ENCODE measurements around the gene FKBP2.
A peak's percentile ranks its signal among the peaks of the same experiment; 100 is the strongest.

FKBP2 gene

GRCh38 chr11:64267207-64267945 lies 26.5 kb downstream of the FKBP2 start:
- TF ChIP-seq CTCF (IDR thresholded peaks at IDR 0.05; ENCODE audit: low read depth, low read length, missing control alignments), result no peak
- no peak for DNase-seq (ENCODE audit: extremely low read depth, low read depth)
- H3K4me3 ChIP-seq (replicated peaks; ENCODE audit: low read depth, low read length), result no peak overlapping the region

- no peak for DNase-seq (ENCODE audit: extremely low read depth, low read depth)
Observed at GRCh38 chr11:64268025-64268892, 27.4 kb downstream of the FKBP2 start.

GRCh38 chr11:64268893-64269539 lies 28.1 kb downstream of the FKBP2 start:
- peak overlapping the region; percentile 69 for H3K4me3 ChIP-seq (replicated peaks; ENCODE audit: low read depth, low read length)
- no peak for DNase-seq (ENCODE audit: extremely low read depth, low read depth)
- TF ChIP-seq CTCF (IDR thresholded peaks at IDR 0.05; ENCODE audit: low read depth, low read length, missing control alignments), result no peak

More at GRCh38 chr11:64268025-64268892, 27.4 kb downstream of the FKBP2 start:
- peak overlapping the region; percentile 69 for H3K4me3 ChIP-seq (replicated peaks; ENCODE audit: low read depth, low read length)
- no peak for TF ChIP-seq CTCF (IDR thresholded peaks at IDR 0.05; ENCODE audit: low read depth, low read length, missing control alignments)

GRCh38 chr11:64269540-64270220 lies 28.8 kb downstream of the FKBP2 start:
- no peak for TF ChIP-seq CTCF (IDR thresholded peaks at IDR 0.05; ENCODE audit: low read depth, low read length, missing control alignments)
- H3K4me3 ChIP-seq (replicated peaks; ENCODE audit: low read depth, low read length), result peak overlapping the region; percentile 69
- DNase-seq (ENCODE audit: extremely low read depth, low read depth), result peak; percentile 100

- DNase-seq (ENCODE audit: extremely low read depth, low read depth), result no peak
- H3K4me3 ChIP-seq (replicated peaks; ENCODE audit: low read depth, low read length), result no peak overlapping the region
- TF ChIP-seq CTCF (IDR thresholded peaks at IDR 0.05; ENCODE audit: low read depth, low read length, missing control alignments), result no peak
Observed at GRCh38 chr11:64275031-64275800, 34.3 kb downstream of the FKBP2 start.

GRCh38 chr11:64275841-64276240 lies 34.9 kb downstream of the FKBP2 start:
- H3K4me3 ChIP-seq (replicated peaks; ENCODE audit: low read depth, low read length), result no peak overlapping the region
- no peak for TF ChIP-seq CTCF (IDR thresholded peaks at IDR 0.05; ENCODE audit: low read depth, low read length, missing control alignments)
- DNase-seq (ENCODE audit: extremely low read depth, low read depth), result no peak

All from HFF-Myc (cell line).